Nephron progenitor cell (in vitro differentiated cells): ENCODE results near the gene PDGFRA.

ENCODE experiments used
- DNase-seq: peaks from one replicate; pipeline ENCODE4 v3.0.0; 2021
- H3K27ac Mint-ChIP-seq: 2 replicates; pipeline ENCODE4 v1.8.0; 2021; ENCODE audit warnings: mild to moderate bottlenecking, moderate library complexity, mixed read lengths
- H3K27me3 Mint-ChIP-seq: 2 replicates; pipeline ENCODE4 v1.8.0; 2021; ENCODE audit warnings: mild to moderate bottlenecking, low read depth, mixed read lengths; ENCODE audit not compliant: poor library complexity
- H3K36me3 Mint-ChIP-seq: 2 replicates; pipeline ENCODE4 v1.8.0; 2021; ENCODE audit warnings: low read depth, mixed read lengths
- H3K4me1 Mint-ChIP-seq: 2 replicates; pipeline ENCODE4 v1.8.0; 2021; ENCODE audit warnings: mixed read lengths
- H3K4me3 Mint-ChIP-seq: 2 replicates; pipeline ENCODE4 v1.8.0; 2021; ENCODE audit warnings: mild to moderate bottlenecking, moderate library complexity, mixed read lengths
- H3K9me3 Mint-ChIP-seq: 2 replicates; pipeline ENCODE4 v1.8.0; 2021; ENCODE audit warnings: mild to moderate bottlenecking, moderate library complexity, mixed read lengths
- CTCF ChIP-seq: fragments of 200-600 bp; sonication (generic); IDR thresholded peaks from 2 replicates; pipeline ENCODE4 v1.5.0; 2021; ENCODE audit warnings: antibody characterized with exemption

Gene PDGFRA

GRCh38 chr4:54228961-54229501 lies at the start of gene PDGFRA:
Gene PDGFRA, plus strand, starts transcription at chr4:54229293. Its CDS starts 29,476 bp downstream, at chr4:54258769.
- no peak for TF ChIP-seq CTCF
- DNase-seq = peak; percentile 49
- H3K27ac Mint-ChIP-seq = peak within 1 kb of the TSS; percentile 41
- peaks cover 62% of the 10 kb centered on the region for H3K4me1 Mint-ChIP-seq
- no peaks in the 10 kb centered on the region for H3K9me3 Mint-ChIP-seq
- peaks cover 4% of the 10 kb centered on the region for H3K36me3 Mint-ChIP-seq
- peak within 1 kb of the TSS; percentile 94 for H3K4me3 Mint-ChIP-seq
- peaks cover 22% of the 10 kb centered on the region for H3K27me3 Mint-ChIP-seq

GRCh38 chr4:54184581-54184980 lies 44.5 kb upstream of the PDGFRA start:
- no peak overlapping the region for H3K4me3 Mint-ChIP-seq
- no peaks in the 10 kb centered on the region for H3K27me3 Mint-ChIP-seq
- TF ChIP-seq CTCF = no peak
- H3K9me3 Mint-ChIP-seq = no peaks in the 10 kb centered on the region
- no peak for DNase-seq
- no peaks in the 10 kb centered on the region for H3K36me3 Mint-ChIP-seq
- no peaks in the 10 kb centered on the region for H3K4me1 Mint-ChIP-seq
- no peak overlapping the region for H3K27ac Mint-ChIP-seq

- TF ChIP-seq CTCF = no peak
- no peaks in the 10 kb centered on the region for H3K27me3 Mint-ChIP-seq
- H3K36me3 Mint-ChIP-seq = no peaks in the 10 kb centered on the region
- no peak for DNase-seq
- H3K4me1 Mint-ChIP-seq = no peaks in the 10 kb centered on the region
- H3K4me3 Mint-ChIP-seq = no peak overlapping the region
- H3K27ac Mint-ChIP-seq = no peak overlapping the region
- no peaks in the 10 kb centered on the region for H3K9me3 Mint-ChIP-seq
Observed at GRCh38 chr4:54185044-54185780, 43.9 kb upstream of the PDGFRA start.

- Mint-ChIP-seq H3K27me3 (peaks cover 4% of the 10 kb centered on the region), H3K9me3 (no peaks in the 10 kb centered on the region), H3K36me3 (no peaks in the 10 kb centered on the region), H3K4me1 (no peaks in the 10 kb centered on the region), H3K4me3 (no peak overlapping the region), H3K27ac (no peak overlapping the region)
- no peak for DNase-seq
- TF ChIP-seq CTCF = no peak
Observed at GRCh38 chr4:54185866-54186265, 43.2 kb upstream of the PDGFRA start.

DNA sequence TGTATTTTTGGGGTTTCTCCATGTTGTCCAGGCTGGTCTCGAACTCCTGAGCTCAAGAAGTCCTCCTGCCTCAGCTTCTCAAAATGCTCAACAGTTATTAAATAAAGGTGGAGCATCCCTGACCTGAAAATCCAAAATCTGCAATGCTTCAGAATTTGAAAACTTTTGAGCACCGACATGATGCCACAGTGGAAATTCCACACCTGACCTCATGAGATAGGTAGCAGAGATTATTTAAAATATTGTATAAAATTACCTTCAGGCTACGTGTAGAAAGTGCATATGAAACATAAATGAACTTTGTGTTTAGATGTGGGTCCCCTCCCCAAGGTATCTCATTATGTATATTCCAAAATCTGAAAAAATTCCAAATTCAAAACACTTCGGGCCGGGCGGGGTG lies 42.7 kb upstream of the PDGFRA start:
- H3K27me3 Mint-ChIP-seq = peaks cover 4% of the 10 kb centered on the region
- TF ChIP-seq CTCF = no peak

GRCh38 chr4:54187148-54187547 lies 41.9 kb upstream of the PDGFRA start:
- Mint-ChIP-seq H3K4me1 (no peaks in the 10 kb centered on the region), H3K27me3 (peaks cover 4% of the 10 kb centered on the region), H3K9me3 (peaks cover 5% of the 10 kb centered on the region), H3K36me3 (peaks cover 4% of the 10 kb centered on the region), H3K27ac (no peak overlapping the region), H3K4me3 (no peak overlapping the region)
- no peak for TF ChIP-seq CTCF
- no peak for DNase-seq

More for the DNA sequence above, 42.7 kb upstream of the PDGFRA start:
- Mint-ChIP-seq H3K36me3 (no peaks in the 10 kb centered on the region), H3K4me1 (no peaks in the 10 kb centered on the region), H3K9me3 (no peaks in the 10 kb centered on the region), H3K27ac (no peak overlapping the region), H3K4me3 (no peak overlapping the region)
- DNase-seq = no peak
